ENCODE data around the gene GRK1.

DNA sequence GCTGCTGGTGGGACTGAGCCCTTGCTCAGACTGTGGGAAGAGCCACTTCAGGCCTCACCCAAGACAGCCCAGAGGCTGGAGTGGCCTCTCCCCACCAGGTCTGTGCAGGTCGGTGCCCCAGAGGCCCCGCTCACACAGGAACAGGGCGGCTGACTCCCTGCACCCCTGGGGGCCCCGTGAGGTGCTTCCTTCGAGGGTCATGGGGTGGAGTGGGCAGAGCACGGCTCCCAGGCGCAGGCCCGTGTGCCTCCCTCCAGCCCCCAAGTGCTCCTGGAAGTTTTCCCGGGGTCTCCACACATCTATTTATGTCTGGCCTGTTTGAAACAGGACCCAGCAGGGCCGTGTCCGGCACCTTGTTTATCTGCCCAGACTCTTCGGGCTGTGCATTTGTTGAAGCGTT, 82.5 kb downstream of the GRK1 start:
- TF ChIP-seq, protein P1, sequence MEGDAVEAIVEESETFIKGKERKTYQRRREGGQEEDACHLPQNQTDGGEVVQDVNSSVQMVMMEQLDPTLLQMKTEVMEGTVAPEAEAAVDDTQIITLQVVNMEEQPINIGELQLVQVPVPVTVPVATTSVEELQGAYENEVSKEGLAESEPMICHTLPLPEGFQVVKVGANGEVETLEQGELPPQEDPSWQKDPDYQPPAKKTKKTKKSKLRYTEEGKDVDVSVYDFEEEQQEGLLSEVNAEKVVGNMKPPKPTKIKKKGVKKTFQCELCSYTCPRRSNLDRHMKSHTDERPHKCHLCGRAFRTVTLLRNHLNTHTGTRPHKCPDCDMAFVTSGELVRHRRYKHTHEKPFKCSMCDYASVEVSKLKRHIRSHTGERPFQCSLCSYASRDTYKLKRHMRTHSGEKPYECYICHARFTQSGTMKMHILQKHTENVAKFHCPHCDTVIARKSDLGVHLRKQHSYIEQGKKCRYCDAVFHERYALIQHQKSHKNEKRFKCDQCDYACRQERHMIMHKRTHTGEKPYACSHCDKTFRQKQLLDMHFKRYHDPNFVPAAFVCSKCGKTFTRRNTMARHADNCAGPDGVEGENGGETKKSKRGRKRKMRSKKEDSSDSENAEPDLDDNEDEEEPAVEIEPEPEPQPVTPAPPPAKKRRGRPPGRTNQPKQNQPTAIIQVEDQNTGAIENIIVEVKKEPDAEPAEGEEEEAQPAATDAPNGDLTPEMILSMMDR (IDR thresholded peaks at IDR 0.05): no peak
- no peak for TF ChIP-seq POLR2A (IDR thresholded peaks at IDR 0.05)

Measured in Peyer's patch (tissue), 4 donors.